ENCODE measurements around the gene ITM2C. TPM values are rescaled to one million over a fixed set of nuclear protein-coding genes. Genes with fewer than 3 reads are reported as not detected.

Gene ITM2C
- total and polyA plus RNA-seq, 2 of the 8 experiments (the other 6 are each of a cell fraction or from before 2014, with no cell fraction given), result 362 to 742 TPM

GRCh38 chr2:230912724-230913123 is 48.0 kb downstream of the ITM2C start:
- no peak for FAIRE-seq
- POLR2A ChIA-PET (ENCODE audit: partially characterized antibody), result interaction anchor here (2.2 kb wide), 1 partner anchor 44 kb away, joined by 6 read pairs; no protein-coding TSS in a partner anchor
- TF ChIP-seq FOSL1 (IDR thresholded peaks at IDR 0.05; ENCODE audit: insufficient read depth, low read depth, low read length), result no peak
- no peak for TF ChIP-seq HDAC2 (IDR thresholded peaks at IDR 0.05; ENCODE audit: borderline replicate concordance in 1 of 2, low read depth in 2 of 2, low read length in 2 of 2)
- TF ChIP-seq BACH1 (IDR thresholded peaks at IDR 0.05; ENCODE audit: low read length), result no peak
- no peak for TF ChIP-seq KDM4A (IDR thresholded peaks at IDR 0.05; ENCODE audit: low read depth, low read length, severe bottlenecking)

More at GRCh38 chr2:230912724-230913123, 48.0 kb downstream of the ITM2C start:
- Histone ChIP-seq H3K56ac (replicated peaks; ENCODE audit: insufficient read length, low read depth, low read length) (no peak overlapping the region), H3K79me2 (ENCODE audit: control insufficient read depth in 1 of 2, insufficient read depth in 2 of 2, low read length in 2 of 2) (no peaks in the 10 kb centered on the region), H3K36me3 (ENCODE audit: control insufficient read depth in 2 of 4, insufficient read depth in 4 of 4, low read length in 3 of 4) (no peaks in the 10 kb centered on the region), H3K4me2 (ENCODE audit: insufficient read depth in 1 of 2, low read depth in 2 of 2, low read length in 2 of 2) (no peak overlapping the region), H3K4ac (replicated peaks; ENCODE audit: insufficient read length, low read depth, low read length) (no peak overlapping the region), H3K23ac (ENCODE audit: insufficient read length) (no peak overlapping the region), H2BK20ac (ENCODE audit: low read length) (no peak overlapping the region), H3K14ac (ENCODE audit: insufficient read length) (no peak overlapping the region), H2BK15ac (ENCODE audit: low read length) (no peak overlapping the region), H4K20me1 (replicated peaks in 1 of 2; ENCODE audit: control insufficient read depth in 1 of 2, insufficient read depth in 2 of 2, low read length in 2 of 2) (no peaks in the 10 kb centered on the region), H3K23me2 (ENCODE audit: low read depth, low read length) (peaks cover 2% of the 10 kb centered on the region; the same call in 1 of the 2 replicates), H2BK120ac (replicated peaks; ENCODE audit: low read depth, low read length) (no peak overlapping the region), H2BK12ac (ENCODE audit: low read depth, low read length) (no peak overlapping the region), H4K91ac (replicated peaks; ENCODE audit: insufficient read length, low read length) (no peak overlapping the region), H3K79me1 (ENCODE audit: low read depth, low read length) (no peaks in the 10 kb centered on the region), H3K27ac (ENCODE audit: low read depth, low read length) (no peak overlapping the region), H2AFZ (ENCODE audit: low read length) (no peak overlapping the region), H3K4me3 (ENCODE audit: extremely low read depth in 1 of 4, insufficient read depth in 2 of 4, low read depth in 3 of 4, low read length in 4 of 4) (no peak overlapping the region), H2BK5ac (ENCODE audit: low read depth, low read length) (no peak overlapping the region), H3K9ac (replicated peaks in 1 of 4; ENCODE audit: extremely low read depth in 1 of 4, low read depth in 3 of 4, low read length in 3 of 4) (no peak overlapping the region), H4K5ac (ENCODE audit: insufficient read length, low read depth, low read length) (no peak overlapping the region), H3K27me3 (replicated peaks in 1 of 4; ENCODE audit: control insufficient read depth in 3 of 4, extremely low read depth in 1 of 4, insufficient read depth in 3 of 4, low read length in 3 of 4) (no peaks in the 10 kb centered on the region; a peak in 1 of 7 replicates), H3K9me3 (ENCODE audit: insufficient read depth in 2 of 2, low read depth in 1 of 2, low read length in 1 of 2) (no peaks in the 10 kb centered on the region), H3K18ac (ENCODE audit: extremely low read depth, low read length) (no peak overlapping the region), H2AK5ac (ENCODE audit: low read depth, low read length) (no peak overlapping the region), H4K8ac (ENCODE audit: extremely low read depth, insufficient read depth, low read length) (no peak overlapping the region), H3K4me1 (replicated peaks in 1 of 4; ENCODE audit: control insufficient read depth in 3 of 4, insufficient read depth in 4 of 4, low read length in 3 of 4) (peaks cover 0 to 6% (median 0%) of the 10 kb centered on the region in 4 experiments; a peak in 1 of 7 replicates)
- 84% methylated on average over 5 of the region's 5 CpGs; no CpG with 5 or more reads in 1 of the 2 experiments for WGBS, 2 experiments (ENCODE audit: extremely low coverage in 1 of 2, insufficient coverage in 1 of 2, insufficient read length in 1 of 2, insufficient replicate concordance in 2 of 2, low coverage in 1 of 2, low lambda C conversion rate in 2 of 2, missing lambda C conversion rate in 1 of 2)
- CTCF ChIA-PET (ENCODE audit: partially characterized antibody), result interaction anchor here (0.6 to 21.7 kb wide), 43 partner anchors 9 to 1427 kb away, joined by 3 to 332 read pairs (median 5); partner anchors contain the start of genes GPR55, ITM2C and SPATA3
- no peak for DNase-seq (ENCODE audit: low read depth in 1 of 2, low spot score in 2 of 2)
